ENCODE results near the gene B4GALT6. TPM values are rescaled to one million over a fixed set of nuclear protein-coding genes. Genes with fewer than 3 reads are reported as not detected.
A peak's percentile ranks its signal among the peaks of the same experiment; 100 is the strongest.

The B4GALT6 gene
- total RNA-seq, 1 donor = 6.3 TPM

GRCh38 chr18:31586616-31587015 is 97.8 kb downstream of the B4GALT6 start:
- H3K4me3 ChIP-seq (ENCODE audit: low read depth, low read length) = no peak overlapping the region
- DNase-seq (ENCODE audit: low read depth) = no peak
- TF ChIP-seq, protein P1, sequence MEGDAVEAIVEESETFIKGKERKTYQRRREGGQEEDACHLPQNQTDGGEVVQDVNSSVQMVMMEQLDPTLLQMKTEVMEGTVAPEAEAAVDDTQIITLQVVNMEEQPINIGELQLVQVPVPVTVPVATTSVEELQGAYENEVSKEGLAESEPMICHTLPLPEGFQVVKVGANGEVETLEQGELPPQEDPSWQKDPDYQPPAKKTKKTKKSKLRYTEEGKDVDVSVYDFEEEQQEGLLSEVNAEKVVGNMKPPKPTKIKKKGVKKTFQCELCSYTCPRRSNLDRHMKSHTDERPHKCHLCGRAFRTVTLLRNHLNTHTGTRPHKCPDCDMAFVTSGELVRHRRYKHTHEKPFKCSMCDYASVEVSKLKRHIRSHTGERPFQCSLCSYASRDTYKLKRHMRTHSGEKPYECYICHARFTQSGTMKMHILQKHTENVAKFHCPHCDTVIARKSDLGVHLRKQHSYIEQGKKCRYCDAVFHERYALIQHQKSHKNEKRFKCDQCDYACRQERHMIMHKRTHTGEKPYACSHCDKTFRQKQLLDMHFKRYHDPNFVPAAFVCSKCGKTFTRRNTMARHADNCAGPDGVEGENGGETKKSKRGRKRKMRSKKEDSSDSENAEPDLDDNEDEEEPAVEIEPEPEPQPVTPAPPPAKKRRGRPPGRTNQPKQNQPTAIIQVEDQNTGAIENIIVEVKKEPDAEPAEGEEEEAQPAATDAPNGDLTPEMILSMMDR (IDR thresholded peaks at IDR 0.05; ENCODE audit: insufficient read depth, low read length) = no peak

DNA sequence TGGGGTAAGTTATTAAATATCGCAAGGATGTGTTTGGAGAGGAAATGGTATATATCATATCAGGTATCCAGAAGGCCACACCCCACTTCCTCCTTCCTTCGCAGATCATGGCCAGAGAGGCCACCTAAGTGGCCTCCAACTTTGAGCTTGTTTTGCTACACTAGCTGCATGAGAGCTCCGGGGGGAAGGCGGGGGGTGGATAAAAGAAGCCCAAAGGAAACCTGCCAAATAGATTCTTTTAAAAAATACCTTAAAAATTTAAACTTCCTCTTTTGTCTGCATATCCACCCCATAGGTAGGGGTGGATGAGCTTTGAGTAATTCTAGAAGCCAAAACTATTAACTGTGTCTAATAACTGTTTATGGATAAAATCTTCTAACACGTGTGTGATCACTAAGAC is 98.4 kb downstream of the B4GALT6 start:
- TF ChIP-seq, protein P1 (IDR thresholded peaks at IDR 0.05; ENCODE audit: insufficient read depth, low read length) = no peak

GRCh38 chr18:31583185-31583854 is 101.1 kb downstream of the B4GALT6 start:
- no peak for DNase-seq (ENCODE audit: low read depth)

More for the DNA sequence above, 98.4 kb downstream of the B4GALT6 start:
- DNase-seq (ENCODE audit: low read depth) = no peak
- H3K4me3 ChIP-seq (ENCODE audit: low read depth, low read length) = no peak overlapping the region

GRCh38 chr18:31581498-31582197 is 102.7 kb downstream of the B4GALT6 start:
- TF ChIP-seq, protein P1 (IDR thresholded peaks at IDR 0.05; ENCODE audit: insufficient read depth, low read length) = no peak
- H3K4me3 ChIP-seq (ENCODE audit: low read depth, low read length) = no peak overlapping the region
- peak; percentile 45 for DNase-seq (ENCODE audit: low read depth)

More at GRCh38 chr18:31583185-31583854, 101.1 kb downstream of the B4GALT6 start:
- TF ChIP-seq, protein P1 (IDR thresholded peaks at IDR 0.05; ENCODE audit: insufficient read depth, low read length) = no peak
- no peak overlapping the region for H3K4me3 ChIP-seq (ENCODE audit: low read depth, low read length)

GRCh38 chr18:31579375-31579774 is 105.0 kb downstream of the B4GALT6 start:
- TF ChIP-seq, protein P1 (IDR thresholded peaks at IDR 0.05; ENCODE audit: insufficient read depth, low read length) = no peak
- DNase-seq (ENCODE audit: low read depth) = no peak
- H3K4me3 ChIP-seq (ENCODE audit: low read depth, low read length) = no peak overlapping the region

DNA sequence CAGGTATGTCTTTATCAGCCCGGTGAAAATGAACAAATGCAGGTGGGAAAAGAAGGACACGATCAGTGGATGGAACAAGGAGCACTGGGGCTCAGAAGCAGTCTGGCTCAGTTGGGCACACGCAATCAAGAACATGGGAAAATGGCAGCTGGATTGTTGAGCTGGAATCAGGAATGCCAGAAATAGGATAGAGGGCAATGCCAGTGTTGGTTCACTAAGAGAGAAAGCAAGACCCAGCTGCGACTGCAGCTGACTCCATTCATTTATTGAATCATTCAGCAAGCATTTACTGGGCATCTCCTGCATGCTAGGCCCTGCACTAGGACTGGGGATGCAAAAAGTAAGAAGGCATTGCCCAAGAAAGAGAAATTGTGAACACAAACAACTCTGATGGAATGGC is 106.3 kb downstream of the B4GALT6 start:
- no peak for DNase-seq (ENCODE audit: low read depth)
- TF ChIP-seq, protein P1 (IDR thresholded peaks at IDR 0.05; ENCODE audit: insufficient read depth, low read length) = no peak
- H3K4me3 ChIP-seq (ENCODE audit: low read depth, low read length) = no peak overlapping the region
